ENCODE data around the gene PSG1. TPM values are rescaled to one million over a fixed set of nuclear protein-coding genes. Genes with fewer than 3 reads are reported as not detected.
"Not testable (repeated sequence)": the region's sequence is repeated elsewhere in the genome, so short reads cannot be mapped to it uniquely, and the experiment has no call there.

Gene PSG1
- total RNA-seq, 1 experiment from 2014 or later = not detected

GRCh38 chr19:42832746-42833442 lies 46.6 kb downstream of the PSG1 start:
- ATAC-seq; H3K36me3 Mint-ChIP-seq; H3K27me3 Mint-ChIP-seq (ENCODE audit: low read depth); H3K9me3 Mint-ChIP-seq; CTCF ChIA-PET; DNase-seq (ENCODE audit: low spot score); POLR2A ChIA-PET; H3K4me3 Mint-ChIP-seq: not testable (repeated sequence)
- Mint-ChIP-seq H3K27ac (peak overlapping the region; percentile 93), H3K4me1 (peaks cover 34% of the 10 kb centered on the region)

GRCh38 chr19:42832023-42832680 lies 47.4 kb downstream of the PSG1 start:
- H3K4me3 Mint-ChIP-seq; POLR2A ChIA-PET; DNase-seq (ENCODE audit: low spot score); H3K36me3 Mint-ChIP-seq; CTCF ChIA-PET; H3K9me3 Mint-ChIP-seq; ATAC-seq; H3K27me3 Mint-ChIP-seq (ENCODE audit: low read depth): not testable (repeated sequence)
- peak overlapping the region; percentile 93; the same call in 1 of the 2 replicates for H3K27ac Mint-ChIP-seq
- H3K4me1 Mint-ChIP-seq = peaks cover 38% of the 10 kb centered on the region

- H3K27me3 Mint-ChIP-seq (ENCODE audit: low read depth) = no peaks in the 10 kb centered on the region; the same call in 1 of the 2 replicates
- POLR2A ChIA-PET = no interaction called here
- CTCF ChIA-PET = no interaction called here
- peak overlapping the region; percentile 64; the same call in 1 of the 2 replicates for H3K27ac Mint-ChIP-seq
- DNase-seq (ENCODE audit: low spot score) (no peak), ATAC-seq (no peak)
- peaks cover 3% of the 10 kb centered on the region; the same call in 1 of the 2 replicates for H3K9me3 Mint-ChIP-seq
- H3K36me3 Mint-ChIP-seq = no peaks in the 10 kb centered on the region
- no peak overlapping the region for H3K4me3 Mint-ChIP-seq
- peaks cover 44% of the 10 kb centered on the region for H3K4me1 Mint-ChIP-seq
- TF ChIP-seq E2F5 (CRISPR knock-in tag; IDR thresholded peaks at IDR 0.05) = no peak
- no peak for TF ChIP-seq PREB (CRISPR knock-in tag; IDR thresholded peaks at IDR 0.05; ENCODE audit: borderline replicate concordance)
- TF ChIP-seq FOXK1 (CRISPR knock-in tag; IDR thresholded peaks at IDR 0.05) = no peak
- no peak for TF ChIP-seq NFYB (CRISPR knock-in tag; conservative IDR thresholded peaks at IDR 0.05; ENCODE audit: low read depth)
These were observed 48.1 kb downstream of the PSG1 start for GRCh38 chr19:42831221-42832019.

GRCh38 chr19:42821306-42821977 lies 58.1 kb downstream of the PSG1 start:
- CTCF ChIA-PET = interaction anchor here (0.6 kb wide), 1 partner anchor 45 kb away, joined by 4 read pairs; no protein-coding TSS in a partner anchor
- DNase-seq (ENCODE audit: low spot score); POLR2A ChIA-PET; H3K4me3 Mint-ChIP-seq; H3K27me3 Mint-ChIP-seq (ENCODE audit: low read depth); ATAC-seq; H3K27ac Mint-ChIP-seq: not testable (repeated sequence)
- peaks cover 15% of the 10 kb centered on the region for H3K36me3 Mint-ChIP-seq
- H3K4me1 Mint-ChIP-seq = peaks cover 30% of the 10 kb centered on the region
- H3K9me3 Mint-ChIP-seq = peaks cover 44% of the 10 kb centered on the region

GRCh38 chr19:42819960-42820650 lies 59.4 kb downstream of the PSG1 start:
- DNase-seq (ENCODE audit: low spot score); H3K27me3 Mint-ChIP-seq (ENCODE audit: low read depth); ATAC-seq; H3K4me3 Mint-ChIP-seq; CTCF ChIA-PET; H3K27ac Mint-ChIP-seq; POLR2A ChIA-PET: not testable (repeated sequence)
- Mint-ChIP-seq H3K4me1 (peaks cover 22% of the 10 kb centered on the region), H3K36me3 (peaks cover 15% of the 10 kb centered on the region), H3K9me3 (peaks cover 44% of the 10 kb centered on the region)

GRCh38 chr19:42816894-42817293 lies 62.6 kb downstream of the PSG1 start:
- peaks cover 3% of the 10 kb centered on the region; the same call in 1 of the 2 replicates for H3K27me3 Mint-ChIP-seq (ENCODE audit: low read depth)
- CTCF ChIA-PET = interaction anchor here (1.1 kb wide), 1 partner anchor 68 kb away, joined by 6 read pairs; no protein-coding TSS in a partner anchor
- H3K36me3 Mint-ChIP-seq = peaks cover 15% of the 10 kb centered on the region

More at GRCh38 chr19:42816894-42817293, 62.6 kb downstream of the PSG1 start:
- no peak for DNase-seq (ENCODE audit: low spot score)
- TF ChIP-seq MAX (CRISPR knock-in tag; IDR thresholded peaks at IDR 0.05) = no peak
- TF ChIP-seq TEAD1 (CRISPR knock-in tag; IDR thresholded peaks at IDR 0.05) = no peak
- peaks cover 18% of the 10 kb centered on the region for H3K4me1 Mint-ChIP-seq
- peaks cover 35% of the 10 kb centered on the region for H3K9me3 Mint-ChIP-seq
- ATAC-seq = no peak
- POLR2A ChIA-PET = no interaction called here
- H3K4me3 Mint-ChIP-seq = no peak overlapping the region
- H3K27ac Mint-ChIP-seq = no peak overlapping the region
